ENCODE measurements around the gene KIAA1671.

Gene KIAA1671

DNA sequence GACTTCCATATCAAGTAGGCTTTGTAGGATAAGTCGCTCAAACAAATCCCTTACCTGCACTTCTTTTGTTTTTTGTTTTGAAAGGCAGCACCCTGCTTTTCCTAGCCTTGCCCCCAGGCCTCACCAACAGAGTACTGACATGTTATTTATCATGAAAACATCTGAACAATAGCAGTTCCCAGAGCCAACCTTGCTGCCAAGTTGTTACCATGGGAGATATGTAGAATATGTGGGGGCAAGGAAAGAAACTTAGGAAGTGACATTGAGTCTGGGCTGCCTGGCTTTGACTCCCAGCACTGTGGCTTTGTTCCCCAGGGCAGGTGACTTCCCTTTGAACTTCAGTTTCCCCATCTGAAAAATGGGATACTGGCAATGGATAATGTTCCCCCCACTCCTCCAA, 193.8 kb downstream of the KIAA1671 start:
- DNase-seq (ENCODE audit: low spot score), result no peak

DNA sequence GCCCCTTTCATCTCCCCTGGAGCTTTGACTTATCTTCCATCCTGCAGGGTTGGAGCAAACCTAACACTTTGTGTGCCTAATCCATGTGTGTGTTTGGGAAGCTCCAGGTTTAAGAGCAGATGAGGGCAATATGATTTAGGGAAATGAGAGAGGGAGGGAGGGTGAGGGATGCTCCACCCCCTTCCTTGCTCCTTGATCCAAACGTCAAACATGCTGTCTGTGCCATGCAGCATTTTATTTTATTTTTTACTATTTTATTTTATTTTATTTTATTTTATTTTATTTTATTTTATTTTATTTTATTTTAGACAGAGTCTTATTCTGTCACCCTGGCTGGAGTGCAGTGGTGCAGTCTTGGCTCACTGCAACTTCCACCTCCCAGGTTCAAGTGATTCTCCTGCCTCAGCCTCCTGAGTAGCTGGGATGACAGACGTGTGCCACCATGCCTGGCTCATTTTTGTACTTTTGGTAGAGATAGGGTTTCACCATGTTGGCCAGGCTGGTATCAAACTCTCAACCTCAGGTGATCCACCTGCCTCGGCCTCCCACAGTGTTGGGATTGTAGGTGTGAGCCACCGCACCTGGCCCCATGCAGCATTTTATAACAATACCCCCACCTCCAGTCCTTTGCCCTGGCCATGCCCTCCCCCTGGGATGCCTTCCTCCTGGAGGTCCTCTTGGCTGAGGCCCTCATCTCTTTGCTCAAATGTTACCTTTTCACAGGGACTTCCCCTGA, 194.6 kb downstream of the KIAA1671 start:
- no peak for DNase-seq (ENCODE audit: low spot score)

DNA sequence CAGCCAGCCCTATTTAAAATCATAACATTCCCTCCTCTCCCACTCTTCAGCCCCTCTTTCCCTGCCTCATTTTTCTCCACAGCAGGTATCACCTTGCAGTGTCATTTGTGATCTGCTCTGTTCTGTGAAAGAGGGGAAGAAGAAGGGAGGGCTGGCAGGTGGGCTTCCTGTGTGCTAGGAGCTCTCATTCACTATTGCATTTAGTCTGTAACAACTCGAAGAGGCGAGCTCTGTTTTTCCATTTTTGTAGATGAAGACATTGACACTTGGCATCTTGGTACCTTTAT, 195.1 kb downstream of the KIAA1671 start:
- no peak for DNase-seq (ENCODE audit: low spot score)

DNA sequence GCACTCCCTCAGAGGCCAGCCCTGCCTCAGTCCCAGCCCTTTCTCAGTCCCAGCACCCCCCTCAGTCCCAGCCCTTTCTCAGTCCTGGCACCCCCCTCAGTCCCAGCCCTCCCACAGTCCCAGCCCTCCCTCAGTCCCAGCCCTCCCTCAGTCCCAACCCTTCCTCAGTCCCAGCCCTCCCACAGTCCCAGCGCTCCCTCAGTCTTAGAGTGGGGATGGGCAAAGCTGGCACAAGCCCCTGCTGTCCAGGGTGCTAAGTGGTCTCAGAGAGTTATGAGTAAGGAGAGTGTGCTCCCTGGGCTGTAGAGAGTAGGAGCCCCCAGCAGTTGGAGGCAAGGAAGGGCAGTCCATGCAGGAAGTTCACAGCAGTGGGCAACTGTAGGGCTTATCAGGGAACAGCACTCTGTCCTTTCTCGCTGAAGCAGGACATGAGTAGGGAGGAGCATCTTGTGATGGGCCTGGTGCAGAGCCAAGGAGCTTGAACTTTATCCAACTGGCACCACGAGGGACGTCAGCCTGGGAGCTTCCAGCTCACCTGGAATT, 195.7 kb downstream of the KIAA1671 start:
- DNase-seq (ENCODE audit: low spot score), result no peak

DNA sequence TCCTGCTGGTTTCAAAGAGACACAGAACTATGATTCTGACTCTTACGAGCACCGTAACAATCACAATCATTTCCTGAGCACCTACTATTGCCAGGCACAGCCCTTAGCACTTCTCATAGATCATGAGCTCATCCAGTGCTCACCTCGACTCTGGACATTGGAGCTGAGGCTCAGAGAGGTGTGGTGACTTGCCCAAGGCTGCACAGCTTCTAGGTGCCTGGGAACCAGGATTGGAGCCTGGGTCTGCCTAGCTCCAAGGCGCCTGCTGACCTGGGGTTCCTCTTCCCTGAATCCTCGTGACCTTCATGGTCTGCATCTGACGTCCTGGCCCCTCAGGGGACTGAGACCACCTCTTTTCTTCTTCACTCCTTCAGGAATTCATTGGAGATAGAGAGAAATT, 196.5 kb downstream of the KIAA1671 start:
- no peak for DNase-seq (ENCODE audit: low spot score)

DNA sequence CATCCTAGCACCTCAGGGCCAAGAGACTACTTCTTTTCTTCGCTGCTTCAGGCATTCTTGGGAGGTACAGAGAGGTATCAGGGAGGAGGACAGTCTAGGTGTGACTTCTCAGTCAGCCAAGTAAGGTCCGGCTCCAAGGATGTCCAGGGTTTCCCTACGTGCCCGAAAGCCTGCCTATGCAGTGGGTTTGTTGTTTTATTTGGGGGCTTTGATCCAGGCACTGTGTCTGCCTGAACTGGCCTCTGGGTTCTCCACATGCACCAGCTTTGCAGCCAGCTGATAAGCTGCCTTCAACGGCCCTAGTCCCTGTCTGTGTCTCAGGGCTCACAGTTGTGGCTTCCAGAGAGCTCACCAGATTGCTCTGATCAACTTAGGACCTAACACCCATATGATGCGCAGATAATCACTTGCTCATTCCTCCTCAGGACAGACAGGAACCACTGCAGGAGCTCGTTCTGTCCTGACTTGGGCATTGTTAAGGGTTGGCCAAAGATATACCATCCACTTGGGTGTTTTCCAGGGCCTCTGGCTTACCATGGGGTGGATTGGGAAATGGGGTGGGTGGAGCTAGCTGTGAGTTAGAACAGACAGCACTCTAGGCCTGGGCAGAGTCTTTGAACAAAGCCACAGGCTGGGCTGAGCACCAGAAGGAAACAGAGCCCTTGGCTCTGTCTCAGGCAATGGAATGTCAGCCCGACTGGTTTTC, 201.6 kb downstream of the KIAA1671 start:
- peak; percentile 66 for DNase-seq (ENCODE audit: low spot score)

DNA sequence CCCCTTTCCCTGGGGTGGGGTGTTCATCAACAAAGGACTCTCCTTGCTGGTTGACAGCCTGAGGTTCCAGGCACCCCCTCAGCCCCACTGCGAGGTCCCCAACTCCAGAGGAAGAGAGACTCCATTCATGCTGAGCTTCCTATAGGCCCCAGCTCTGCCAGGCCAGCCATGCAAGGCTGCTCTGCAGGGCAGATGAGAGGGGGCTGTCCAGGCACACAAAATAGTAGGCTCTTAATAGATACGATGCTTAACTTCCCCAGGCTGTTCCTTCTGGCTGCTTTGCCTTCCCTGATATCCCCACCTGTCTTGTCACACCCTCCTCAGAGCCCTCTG, 202.1 kb downstream of the KIAA1671 start:
- DNase-seq (ENCODE audit: low spot score), result no peak

DNA sequence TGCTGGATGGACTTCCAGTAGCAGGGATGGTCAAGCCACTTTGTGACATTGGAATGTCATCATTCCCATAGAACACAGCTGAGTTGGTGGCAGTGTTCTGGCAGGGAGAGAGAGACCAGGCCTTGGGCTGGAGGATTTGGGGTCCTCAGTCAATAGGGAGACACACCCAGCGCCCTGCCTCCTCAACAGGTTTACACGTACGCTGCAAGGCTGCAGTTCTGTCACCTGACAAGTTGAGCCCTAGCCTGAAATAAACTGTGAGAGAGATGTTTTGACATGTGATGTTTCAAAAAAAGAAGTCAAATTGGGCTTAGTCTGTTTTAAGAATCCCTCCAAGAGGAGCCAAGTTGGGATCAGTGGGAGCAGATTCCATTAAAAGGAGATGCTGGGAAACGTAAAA, 204.2 kb downstream of the KIAA1671 start:
- DNase-seq (ENCODE audit: low spot score), result no peak

DNA sequence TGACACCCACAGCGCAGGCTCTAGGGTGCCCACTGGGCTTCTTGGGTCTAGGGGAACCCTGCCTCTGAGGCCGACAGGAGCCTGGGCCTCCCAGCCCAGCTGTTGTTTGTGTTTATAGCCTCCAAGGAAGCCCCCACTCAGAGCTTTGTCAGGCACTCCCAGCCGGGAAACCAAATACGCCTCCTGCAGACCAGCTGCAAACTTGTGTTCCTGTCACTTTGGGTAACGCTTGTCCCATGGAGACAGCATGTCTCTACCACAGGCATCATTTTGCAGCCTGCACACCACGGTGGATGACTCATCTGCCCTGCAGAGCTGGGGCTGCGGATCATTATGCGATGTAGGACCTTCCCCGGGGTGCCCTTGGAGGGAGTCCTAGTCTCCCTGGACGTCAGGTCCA, 206.5 kb downstream of the KIAA1671 start:
- DNase-seq (ENCODE audit: low spot score), result no peak

DNA sequence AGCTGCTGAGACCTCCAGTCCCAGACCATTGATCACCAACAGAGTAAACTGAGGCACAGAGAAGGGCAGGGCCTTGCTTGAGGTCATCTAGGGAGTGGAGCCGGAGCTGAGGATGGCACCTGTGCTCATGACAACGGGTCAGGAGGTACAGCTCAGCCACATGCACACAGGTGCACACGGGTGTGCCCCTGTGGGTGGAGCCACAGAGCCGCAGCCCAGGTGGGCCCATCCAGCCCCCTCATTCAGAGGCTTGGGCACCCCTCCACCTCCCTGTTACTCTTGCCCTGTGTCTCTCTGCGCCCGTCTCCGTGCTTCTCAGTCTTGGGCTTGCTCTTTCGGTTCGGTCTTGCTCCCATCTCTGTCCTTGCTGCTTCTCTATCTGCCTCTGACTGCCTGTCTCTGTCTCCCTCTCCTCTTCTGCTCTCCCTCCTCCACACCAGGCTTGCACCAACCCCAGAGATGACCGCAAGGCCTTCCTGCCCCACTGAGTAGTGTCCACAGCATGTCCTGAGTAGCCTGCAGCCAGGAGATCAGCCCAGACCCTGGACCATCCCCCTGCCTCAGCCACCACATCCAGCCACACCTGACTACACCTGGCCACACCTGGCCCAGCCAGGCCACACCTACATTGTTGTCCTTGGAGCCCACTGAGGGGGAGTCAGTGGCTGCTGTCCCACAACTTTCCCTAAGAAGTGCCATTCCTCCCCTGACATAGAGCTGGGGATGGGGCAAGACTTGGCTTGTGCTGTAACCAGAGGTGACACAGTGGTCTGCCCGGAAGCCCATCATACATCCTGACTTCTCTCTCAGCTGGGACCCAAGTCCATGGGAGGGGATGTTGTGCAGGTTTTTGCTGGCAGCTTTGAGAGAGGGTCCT, 207.8 kb downstream of the KIAA1671 start:
- DNase-seq (ENCODE audit: low spot score), result no peak

DNA sequence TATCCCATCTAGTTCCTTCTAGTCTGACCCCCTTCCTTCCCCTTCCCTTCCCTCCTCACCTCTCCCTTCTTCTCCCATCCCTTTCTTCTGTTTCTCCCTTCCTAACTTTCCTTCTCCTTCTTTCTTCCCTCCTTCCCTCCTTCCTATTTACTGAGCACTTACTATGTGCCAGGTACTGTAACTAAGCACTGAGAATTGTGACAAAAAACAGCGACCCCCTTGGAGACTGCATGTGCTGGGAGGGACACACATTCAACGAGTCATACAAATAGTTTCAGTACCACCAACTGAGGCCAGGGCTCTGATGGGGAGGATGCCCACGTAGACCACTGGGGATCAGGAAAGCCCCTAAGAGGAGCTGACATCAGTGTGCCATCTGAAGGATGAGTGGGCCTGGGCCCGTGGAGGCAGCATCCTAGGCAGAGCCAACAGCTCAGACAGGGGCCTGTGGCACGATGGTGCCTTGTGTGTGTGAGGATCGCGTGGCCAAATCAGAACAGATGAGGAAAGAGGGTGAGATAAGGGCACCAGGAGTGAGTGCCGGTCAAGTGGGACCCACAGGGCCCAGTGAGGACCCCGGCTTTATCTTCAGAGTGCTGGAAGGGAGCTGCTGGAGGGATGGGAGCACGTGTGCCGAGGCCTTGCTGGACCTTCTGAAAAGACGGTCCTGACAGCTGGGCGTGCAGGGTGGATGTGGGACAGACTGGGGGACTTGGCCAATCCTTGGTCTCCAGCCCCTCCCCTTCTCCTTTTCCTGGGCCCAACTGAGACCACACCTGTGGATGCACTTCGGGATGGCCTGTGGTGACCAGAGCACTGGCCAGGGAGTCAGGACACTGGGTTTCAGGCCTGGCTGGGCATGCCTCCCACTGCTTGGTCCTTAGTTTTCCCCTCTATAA, 208.8 kb downstream of the KIAA1671 start:
- DNase-seq (ENCODE audit: low spot score), result no peak

DNA sequence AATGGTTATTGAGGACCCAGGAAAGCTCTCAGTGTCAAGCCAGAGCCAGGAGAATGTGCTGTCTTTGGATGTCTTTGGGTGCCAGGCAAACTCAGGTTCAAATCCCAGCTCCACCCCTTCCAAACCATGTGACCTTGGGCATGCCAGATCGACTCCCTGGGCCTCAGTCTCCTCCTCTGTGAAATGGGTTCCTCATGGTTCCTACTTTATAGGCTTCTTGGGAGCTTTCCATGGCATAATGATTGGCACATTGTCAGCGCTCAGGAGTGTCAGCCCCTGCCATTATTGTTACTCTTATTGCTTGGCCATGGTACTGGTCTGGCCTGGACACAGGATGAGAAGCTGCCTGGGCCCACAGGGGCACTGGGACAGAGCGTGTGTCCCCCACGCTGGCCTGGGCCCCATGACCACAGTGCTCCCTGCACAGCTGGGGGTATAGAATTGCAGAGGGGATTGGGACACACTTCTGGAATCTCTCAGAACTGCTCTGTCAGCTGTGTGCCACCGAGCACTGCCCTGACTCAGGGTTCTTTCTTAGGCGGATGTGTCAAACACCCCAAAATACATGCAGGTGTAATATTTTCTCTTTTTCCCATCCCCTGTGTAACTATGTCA, 209.5 kb downstream of the KIAA1671 start:
- no peak for DNase-seq (ENCODE audit: low spot score)

DNA sequence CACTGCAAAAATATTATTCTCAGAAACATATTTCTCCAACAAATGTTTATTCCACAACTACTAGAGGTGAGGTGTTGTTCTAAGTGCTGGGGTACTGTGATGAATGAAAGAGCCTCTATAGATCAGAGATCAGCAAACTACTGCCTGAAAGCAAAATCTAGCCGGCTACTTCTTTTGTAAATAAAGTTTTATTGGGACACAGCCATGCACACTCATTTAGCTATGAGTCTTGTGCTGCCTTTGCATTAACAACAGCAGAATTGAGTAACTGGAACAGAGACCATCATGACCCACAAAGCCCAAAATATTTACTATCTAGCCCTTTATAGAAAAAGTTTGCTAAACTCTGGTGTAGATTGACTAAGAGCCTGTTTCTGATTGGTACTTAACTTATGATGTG, 210.0 kb downstream of the KIAA1671 start:
- no peak for DNase-seq (ENCODE audit: low spot score)

DNA sequence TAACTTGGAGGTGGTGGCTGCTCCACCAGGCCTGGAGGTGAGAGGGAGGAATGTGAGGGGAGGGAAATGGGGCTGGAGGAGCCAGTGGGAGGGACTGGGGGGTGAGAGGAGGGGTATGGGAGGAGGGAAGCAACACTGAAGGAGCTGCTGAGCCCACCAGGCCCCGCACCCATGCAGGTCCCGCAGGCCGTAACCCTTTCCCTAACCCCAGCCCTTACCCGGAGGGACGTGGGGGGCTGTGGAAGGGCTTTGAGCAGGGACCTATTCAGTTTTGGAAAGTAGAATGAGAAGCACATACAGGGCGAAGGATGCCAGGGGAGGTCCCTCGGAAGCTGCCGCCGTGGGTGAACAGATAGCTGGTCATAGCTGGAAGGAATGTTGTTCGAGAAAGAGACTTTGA, 213.3 kb downstream of the KIAA1671 start:
- no peak for DNase-seq (ENCODE audit: low spot score)

DNA sequence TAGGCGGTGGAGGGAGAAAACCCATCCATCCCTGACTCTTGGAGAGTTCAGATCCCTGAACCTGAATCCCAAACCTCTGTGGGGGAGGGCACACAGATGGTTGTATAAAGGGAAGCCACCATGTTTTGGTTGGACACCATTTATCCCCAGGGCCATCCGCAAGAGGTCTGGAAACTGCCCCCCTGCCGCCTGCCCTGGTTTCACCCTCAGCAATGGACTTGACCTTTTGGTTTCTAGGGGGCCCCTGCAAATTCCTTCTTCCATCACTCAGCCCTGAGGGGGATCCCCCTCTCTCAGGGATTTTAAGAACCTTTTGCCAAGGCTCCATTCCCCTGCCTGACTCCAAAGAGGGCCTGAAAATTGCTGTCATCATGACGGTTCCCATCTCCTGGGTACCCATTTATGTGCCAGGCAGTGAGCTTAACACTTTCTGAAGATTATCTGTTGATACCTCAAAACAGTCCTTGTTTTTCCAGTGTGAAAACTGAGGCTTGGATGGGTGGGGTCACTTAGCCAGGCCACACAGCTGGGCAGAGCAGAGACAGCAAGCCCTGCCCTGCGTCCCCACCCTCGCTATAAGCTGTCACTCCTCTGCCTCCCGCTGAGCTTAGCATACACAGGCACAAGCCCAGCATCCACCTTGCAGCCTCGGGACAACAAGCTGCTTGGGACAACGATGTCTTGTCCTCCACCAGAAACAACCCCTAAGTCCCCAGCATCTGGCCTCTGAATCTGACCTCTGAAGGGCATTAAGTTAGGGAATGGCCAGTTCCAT, 213.9 kb downstream of the KIAA1671 start:
- DNase-seq (ENCODE audit: low spot score), result no peak

DNA sequence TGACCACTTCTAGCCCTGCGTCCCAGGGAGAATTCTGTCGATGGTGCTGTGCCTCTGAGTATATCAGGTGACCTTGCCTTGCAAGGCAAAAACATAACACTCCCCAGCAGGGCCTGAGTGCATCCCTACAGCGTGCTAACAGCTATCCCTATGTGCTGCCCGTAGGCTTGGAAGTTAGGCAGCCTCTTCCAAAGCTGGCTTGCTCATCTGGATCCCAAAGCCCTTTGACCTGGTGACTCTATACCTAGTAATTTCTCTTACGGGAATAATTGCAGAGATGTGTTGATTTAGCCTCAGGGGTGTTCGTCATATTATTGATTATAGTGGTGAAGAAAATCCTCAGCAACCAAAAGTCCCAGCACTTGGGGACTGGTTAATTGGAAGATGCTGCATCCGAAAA, 214.6 kb downstream of the KIAA1671 start:
- no peak for DNase-seq (ENCODE audit: low spot score)

DNA sequence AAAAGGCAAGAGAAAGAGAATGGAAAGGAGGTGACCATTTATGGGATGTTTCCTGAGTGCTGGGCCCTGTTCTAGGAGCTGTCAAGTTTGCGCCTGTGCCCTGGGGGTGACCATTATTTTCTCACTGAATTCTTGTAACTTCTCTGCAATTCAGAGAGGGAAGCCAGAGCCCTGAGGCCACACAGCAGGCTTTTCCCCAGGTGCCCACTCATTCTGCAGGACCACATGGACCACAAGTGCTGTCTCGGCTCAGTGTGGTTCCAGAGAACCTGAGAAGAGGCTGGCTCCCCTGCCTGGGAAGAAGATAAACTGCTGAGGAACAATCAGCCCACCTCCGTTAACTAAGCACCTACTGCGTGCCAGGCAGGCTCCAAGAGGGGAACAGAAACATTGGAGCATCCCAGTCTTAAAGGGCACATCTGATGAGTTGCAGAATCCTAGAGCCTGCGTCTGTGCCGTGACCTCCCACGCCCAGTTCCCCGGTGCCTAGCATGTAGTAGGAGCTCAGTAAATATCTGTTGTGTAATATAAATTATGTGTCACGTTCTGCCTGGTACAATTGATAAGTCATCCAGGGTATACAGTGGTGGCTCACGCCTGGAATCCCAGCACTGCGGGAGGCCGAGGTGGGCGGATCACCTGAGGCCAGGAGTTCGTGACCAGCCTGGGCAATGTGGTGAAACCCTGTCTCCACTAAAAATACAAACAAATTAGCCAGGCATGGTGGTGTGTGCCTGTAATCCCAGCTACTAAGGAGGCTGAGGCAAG, 215.5 kb downstream of the KIAA1671 start:
- DNase-seq (ENCODE audit: low spot score), result no peak

DNA sequence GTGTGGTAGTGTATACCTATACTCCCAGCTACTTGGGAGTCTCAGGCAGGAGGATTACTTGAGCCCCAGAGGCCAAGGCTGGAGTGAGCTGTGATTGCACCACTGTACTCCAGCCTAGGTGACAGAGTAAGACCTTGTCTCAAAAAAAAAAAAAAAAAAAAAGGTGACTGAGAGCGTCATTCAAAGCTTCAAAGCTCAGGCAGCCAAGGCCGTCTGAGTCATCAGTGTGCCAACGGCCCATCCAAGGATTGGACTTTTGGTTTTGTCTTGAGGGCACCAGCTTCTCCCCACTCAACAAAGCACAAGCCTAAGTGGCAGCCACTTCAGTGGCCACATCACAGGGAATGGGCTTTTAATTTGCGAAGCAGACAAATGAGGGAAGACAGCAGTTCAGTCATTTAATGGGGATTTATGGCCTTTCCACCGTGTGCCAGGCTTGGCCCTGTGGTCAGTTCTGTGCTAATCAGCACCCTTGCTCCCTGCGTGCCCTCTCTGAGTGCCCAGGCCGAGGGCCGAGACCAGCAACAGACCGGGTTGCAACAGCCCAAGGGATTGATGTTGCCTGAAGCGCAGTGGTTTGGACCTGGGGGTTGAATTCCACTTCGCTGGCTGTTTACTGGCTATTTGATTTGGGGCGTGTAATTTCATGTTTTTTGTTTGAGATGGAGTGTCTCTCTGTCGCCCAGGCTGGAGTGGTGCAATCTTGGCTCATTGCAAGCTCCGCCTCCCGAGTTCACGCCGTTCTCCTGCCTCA, 216.9 kb downstream of the KIAA1671 start:
- no peak for DNase-seq (ENCODE audit: low spot score)

DNA sequence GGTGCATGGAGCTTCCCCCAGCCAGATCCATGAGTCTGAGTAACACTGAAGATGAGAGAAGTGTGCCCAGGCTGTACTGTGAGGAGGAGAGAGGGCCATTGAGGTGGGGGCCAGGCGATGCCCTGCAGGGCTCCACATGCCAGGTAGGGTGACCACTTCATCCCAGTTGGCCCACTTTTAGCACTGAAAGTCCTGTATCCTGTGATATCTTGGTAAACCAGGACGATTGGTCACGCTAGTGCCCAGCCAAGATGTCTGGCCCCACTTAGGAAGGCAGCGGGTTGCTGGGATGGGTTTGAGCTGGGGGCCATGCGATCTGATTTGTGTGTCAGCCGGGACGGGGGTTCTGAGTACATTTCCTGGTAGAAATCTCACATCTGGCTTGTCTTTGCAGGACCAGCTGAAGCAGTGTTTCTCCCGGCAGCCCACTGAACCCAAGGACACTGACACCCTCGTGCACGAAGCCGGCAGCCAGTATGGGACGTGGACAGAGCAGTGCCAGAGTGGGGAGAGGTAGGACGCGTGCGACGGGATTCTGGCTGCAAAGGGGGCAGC, 218.0 kb downstream of the KIAA1671 start:
- no peak for DNase-seq (ENCODE audit: low spot score)

All from AG08395 (cell line).